Measurements from ENCODE around the gene DDX52.
"Not testable (repeated sequence)": the region's sequence is repeated elsewhere in the genome, so short reads cannot be mapped to it uniquely, and the experiment has no call there.

The DDX52 gene

DNA sequence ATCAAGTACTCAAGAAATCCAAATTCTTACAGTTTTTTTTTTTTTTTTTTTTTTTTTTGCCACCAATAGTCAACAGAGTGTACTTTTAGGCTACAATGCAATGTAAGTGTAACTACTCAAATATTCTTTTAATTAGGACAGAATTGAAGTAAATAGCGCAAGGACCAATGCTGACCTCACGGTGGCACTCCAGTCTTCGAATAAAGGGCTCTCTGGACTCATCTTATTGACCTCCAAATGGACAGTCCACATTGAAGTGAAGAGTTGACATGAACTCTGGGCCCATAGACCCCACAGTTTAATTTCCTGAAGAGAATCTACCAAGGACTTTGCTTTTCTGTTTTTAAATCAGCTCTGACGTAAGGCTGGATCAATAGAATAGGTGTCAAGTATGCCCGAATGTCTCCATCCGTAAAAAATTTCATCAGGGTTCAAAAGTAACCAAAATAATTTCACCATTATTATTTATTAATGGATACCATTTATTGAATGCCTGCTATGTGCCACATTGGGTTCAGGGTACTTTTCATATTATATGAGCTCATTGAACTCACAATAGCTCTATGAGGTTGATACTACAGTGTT is 7.3 kb upstream of the DDX52 start:
- no peak for DNase-seq (ENCODE audit: low read depth)

DNA sequence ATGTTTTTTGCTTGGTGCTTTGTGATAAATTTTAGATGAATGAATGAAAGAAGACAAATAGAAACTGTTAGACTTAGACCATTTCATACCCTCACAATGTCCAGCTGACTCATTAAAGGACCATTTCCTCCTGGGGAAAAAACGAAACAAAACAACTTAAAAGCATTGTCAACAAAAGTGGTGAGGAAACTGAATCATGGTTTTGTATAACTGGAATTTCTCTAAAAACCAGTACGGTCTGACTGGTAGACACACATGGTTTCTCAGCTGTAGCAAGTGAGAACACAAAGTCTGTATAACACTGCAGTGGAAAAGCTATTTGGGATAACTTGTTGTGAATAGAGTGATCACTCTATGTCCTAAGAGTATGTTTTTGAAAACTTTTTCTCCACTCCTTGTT is 5.3 kb upstream of the DDX52 start:
- DNase-seq (ENCODE audit: low read depth): no peak

DNA sequence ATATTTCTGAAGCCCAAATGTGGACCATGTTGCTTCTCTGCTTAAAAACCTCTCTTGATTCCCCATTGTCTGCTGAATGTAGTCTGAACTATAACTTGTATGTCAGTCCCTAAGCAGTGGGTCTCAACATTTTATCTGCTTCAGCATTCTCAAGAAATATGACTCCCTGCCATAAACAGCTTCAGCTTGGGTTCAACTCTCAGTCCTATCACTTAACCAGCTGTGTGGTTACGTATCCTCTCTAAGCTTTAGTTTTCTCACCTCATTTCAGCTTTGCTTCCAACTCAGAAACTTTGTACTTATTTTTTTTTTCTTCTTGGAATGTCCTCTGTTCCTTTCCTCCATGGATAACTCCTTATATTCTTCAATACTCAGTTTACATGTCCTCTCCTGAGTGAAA is 4.6 kb upstream of the DDX52 start:
- no peak for DNase-seq (ENCODE audit: low read depth)

DNA sequence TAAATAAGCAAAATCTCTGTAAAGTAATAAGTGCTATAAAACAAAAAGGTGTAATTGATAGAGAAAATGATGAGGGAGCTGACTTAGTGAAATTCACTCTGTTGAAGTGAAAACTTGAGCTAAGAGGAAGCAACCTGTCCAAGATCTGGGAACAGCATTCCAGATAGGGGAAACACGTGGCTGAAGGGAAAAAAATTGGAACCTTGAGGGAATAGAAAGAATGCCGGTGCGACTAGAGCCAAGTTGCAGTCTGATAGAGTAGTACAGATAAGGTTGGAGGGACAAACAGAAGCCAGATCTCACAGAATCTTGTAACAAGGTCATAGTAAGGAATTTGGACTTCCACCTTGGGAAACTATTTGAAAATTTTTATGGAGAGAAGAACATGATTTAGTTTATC is 623 bp upstream of the DDX52 start:
- DNase-seq (ENCODE audit: low read depth): no peak

DNA sequence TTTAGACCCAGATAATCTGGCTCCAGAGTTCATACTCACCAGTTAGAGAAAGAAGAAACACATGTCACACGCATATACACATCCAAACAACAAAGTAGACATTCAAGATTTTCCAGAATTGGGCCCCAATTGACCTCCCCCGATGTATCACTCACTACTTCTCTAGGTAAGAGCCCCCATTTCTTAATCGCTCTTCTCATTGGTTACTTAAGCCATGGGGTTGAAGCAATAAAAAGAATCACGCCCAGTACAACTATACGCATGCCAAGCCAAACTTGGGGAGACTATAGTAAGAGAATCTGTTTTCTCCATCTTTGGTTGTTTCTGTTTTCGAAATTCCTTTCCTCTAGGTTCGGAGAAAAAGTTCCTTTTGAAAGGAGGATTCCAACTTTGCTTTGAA is 565 bp downstream of the DDX52 start:
- DNase-seq (ENCODE audit: low read depth): no peak

DNA sequence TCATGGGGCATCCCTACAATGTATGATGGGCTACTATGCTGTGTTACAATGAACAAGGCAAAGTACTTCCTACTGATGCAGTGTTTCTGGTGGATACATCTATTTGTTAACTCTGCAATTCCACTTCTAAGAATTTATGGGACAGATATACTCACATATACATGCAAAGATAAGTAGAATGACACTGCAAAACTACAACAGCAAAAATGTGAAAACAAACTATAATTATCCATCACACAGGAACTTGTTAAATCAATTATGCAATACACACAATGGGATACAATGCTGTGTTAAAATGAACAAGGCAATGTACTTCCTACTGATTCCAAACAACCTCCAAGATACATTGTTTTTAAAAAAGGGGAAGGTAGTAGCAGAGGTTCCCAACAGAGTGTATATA is 3.2 kb downstream of the DDX52 start:
- DNase-seq (ENCODE audit: low read depth): no peak

DNA sequence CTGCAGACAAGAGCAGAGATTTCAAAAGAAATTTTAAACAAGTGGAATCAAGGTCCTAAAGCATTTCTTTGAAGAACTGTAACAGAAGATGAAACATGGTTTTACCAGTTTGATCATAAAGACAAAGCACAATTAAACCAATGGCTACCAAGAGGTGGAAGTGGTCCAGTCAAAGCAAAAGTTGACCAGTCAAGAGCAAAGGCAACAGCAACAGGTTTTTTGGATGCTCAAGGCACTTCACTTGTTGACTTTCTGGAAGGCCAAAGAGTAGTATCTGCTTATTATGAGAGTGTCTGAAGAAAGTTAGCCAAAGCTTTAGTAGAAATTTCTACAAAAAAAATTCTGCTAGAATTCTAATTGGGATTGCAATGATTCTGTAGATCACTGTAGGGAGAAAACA is 5.3 kb downstream of the DDX52 start:
- DNase-seq (ENCODE audit: low read depth): no peak

DNA sequence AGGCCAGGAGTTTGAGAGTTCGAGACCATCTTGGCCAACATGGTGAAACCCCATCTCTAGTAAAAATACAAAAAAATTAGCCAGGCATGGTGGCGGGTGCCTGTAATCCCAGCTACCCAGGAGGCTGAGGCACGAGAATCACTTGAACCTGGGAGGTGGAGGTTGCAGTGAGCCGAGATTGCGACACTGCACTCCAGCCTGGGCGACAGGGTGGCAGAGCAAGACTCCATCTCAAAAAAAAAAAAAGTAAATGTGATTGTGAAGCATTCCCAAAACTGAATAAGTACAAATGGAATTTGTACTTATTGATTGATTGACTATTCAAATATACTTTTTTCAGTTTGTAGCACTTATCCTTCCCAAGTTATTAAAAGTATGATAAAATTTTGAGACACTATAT is 26.8 kb downstream of the DDX52 start:
- not testable (repeated sequence) for DNase-seq (ENCODE audit: low read depth)

DNA sequence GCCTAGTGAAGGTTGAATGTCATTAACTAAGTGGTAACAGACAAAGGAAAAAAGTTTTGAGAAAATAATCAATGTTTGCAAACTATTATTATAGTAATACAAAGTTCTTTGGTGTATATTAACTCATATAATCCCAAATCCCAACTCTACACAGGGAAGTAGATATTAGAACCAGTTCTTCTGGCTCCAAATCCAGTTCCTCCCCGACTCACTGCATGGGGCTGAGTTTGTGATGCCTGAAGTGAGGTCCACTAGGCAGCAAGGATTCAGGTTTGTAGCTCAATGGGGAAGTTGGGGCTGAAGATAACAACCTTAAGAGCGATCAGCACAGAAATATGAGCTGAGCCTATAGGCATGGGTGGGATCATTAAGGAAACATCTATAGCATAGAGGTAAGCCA is 28.4 kb downstream of the DDX52 start:
- no peak for DNase-seq (ENCODE audit: low read depth)

DNA sequence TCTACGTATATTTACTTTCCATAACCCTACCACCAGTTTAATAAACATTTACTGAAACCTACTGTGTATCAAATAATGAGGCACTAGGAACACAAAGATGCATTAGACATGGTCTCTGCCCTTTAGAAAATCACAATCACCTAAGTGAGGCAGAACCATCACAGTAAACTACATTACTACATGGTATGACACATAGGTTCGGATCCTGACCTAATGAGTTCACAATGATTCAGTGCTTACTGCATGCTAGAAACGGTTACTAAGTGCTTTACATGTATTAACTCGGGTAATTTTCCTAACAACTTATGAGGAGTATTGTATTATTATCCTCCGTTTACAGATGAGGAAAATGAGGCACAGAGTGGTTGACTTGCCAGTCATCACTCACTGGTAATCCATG is 28.9 kb downstream of the DDX52 start:
- no peak for DNase-seq (ENCODE audit: low read depth)

DNA sequence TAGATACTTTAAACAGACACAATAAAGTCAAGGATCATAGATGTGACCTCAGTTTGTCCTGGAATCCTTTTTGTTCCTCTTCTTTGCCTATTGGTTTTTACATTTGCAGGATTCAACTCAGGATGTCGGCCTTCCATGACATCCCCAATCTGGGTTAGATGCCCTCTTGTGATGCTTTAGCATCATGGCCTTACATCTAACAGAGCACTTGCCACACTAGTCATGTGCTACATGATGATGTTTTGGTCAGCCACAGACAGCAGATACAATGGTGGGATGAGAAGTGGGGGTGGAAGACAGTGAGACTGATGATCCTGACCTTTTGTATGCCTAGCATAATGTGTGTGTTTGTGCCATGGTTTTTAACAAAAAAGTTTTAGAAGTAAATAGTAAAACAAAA is 32.3 kb downstream of the DDX52 start:
- no peak for DNase-seq (ENCODE audit: low read depth)

DNA sequence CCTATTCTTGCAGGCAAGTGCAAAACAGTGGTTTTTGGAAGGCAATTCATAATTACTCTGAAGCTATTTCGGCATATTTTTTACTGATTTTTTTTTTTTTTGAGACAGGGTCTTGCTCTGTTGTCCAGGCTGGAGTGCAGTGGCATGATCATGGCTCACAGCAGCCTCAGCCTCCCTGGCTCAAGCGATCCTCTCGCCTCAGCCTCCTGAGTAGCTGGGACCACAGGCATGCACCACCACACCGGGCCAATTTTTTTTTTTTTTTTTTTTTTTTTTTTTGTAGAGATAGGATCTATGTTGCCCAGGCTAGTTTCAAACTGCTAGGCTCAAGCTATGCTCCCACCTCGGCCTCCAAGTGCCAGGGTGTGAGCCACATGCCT is 33.2 kb downstream of the DDX52 start:
- DNase-seq (ENCODE audit: low read depth): not testable (repeated sequence)

DNA sequence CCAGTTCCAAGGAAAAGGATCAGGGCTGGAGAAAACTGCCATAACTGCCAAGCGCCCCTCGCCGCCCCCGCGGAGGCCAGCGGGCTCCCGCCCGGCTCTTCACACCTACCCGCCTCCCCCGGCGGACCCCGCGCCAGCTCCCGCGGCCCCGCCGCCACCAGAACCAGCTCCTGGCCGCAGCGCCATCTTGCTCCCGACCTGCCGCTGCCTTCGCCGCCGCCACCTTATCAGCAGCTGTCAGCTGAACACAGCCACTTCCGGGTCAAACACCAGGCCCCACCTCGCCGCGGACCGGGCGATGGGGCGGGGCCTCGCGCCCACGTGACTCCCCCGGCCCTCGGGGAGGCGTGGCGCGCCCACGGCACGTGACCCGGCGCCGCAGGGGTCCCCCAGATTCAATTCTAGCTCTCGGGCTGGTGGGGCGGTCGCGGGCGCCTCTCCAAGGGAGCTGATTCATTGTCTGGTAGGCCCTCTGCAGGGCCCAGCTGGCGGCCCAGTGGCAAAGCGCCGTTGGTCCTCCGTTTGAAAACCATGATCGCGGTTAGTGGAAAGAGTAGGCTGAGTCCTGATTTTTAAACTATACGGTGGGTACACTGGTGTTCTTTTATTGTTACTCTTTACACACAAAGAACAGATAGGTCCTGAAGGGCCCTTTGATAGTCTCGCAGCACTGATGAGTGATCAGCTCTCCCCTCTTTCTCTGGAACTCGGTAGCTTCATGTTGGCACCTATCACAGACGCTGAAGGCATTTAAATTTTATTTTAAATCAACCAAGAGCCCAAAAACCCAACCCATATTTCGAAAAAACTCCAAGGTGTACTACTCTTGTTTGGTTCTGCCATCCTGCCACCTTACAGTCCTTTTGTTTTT is 33.8 kb downstream of the DDX52 start, which contains the start of gene SYNRG:
SYNRG (minus strand) TSS at position 249 of the 871 bp plus-strand sequence; CDS start at position 186, 63 bp downstream.
- DNase-seq (ENCODE audit: low read depth): peak; percentile 95

DNA sequence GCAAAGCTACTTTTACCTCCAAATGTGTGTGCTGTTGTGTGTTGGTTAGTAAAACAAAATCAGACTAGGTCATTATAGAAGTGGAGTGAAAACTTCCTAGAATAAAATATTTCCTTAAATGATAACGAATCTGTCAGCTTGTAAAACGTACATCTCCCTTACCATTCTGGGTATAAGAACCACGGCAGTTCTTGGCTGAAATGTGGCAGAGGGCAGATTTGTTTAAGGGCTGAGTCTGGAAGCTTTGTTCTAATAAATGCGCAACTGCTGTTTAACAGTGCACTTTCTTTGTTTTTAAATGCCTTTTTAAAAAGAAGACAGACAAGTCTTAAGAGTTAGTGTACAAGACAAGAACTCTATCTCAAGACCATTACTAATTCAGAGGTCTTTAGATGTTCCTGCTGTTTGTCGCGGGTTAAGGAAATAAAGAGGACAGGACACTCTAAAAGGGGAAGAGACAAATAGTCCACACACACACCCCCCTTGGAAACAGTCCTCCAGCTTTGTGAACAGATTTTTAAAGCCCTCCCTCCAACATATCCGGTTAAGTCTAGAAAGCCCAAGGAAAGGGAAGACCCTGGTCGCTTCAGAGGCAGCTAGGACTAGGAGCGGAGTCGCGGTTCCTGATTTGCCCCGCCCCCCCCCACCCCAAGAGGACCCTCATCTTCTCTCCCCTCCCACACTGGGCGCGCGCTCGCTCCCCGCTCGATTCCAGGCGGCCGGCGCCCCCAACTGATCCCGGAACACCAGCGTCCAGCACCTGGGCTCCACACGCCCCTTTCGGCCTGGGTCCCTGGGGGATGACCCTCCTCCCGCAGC is 34.7 kb downstream of the DDX52 start:
- DNase-seq (ENCODE audit: low read depth): peak; percentile 2

DNA sequence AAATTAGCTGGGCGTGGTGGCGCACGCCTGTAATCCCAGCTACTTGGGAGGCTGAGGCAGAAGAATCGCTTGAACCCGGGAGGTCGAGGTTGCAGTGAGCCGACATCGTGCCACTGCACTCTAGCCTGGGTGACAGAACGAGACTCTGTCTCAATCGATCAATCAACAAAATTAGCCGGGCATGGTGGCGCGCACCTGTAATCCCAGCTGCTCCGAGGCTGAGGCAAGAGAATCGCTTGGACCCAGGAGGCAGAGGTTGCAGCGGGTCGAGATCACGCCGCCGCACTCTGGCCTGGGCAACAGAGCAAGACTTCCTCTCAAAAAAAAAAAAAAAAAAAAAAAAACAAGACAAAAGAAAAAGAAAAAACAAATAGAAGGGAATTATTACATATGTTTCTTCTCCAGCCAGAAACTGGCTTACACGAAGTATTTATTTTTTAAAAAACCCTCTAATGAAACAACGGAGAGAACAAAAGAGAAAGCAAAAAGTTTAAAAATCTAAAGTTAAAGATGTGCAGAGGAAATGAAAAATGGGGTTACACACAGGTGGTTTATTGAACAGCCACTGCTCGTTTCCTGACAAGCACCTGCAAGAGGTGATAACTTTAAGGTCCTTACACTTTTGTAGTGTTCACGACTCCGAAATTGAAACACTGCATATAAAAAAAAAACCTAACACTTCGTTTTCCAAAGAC is 35.5 kb downstream of the DDX52 start:
- peak; percentile 1 for DNase-seq (ENCODE audit: low read depth)

DNA sequence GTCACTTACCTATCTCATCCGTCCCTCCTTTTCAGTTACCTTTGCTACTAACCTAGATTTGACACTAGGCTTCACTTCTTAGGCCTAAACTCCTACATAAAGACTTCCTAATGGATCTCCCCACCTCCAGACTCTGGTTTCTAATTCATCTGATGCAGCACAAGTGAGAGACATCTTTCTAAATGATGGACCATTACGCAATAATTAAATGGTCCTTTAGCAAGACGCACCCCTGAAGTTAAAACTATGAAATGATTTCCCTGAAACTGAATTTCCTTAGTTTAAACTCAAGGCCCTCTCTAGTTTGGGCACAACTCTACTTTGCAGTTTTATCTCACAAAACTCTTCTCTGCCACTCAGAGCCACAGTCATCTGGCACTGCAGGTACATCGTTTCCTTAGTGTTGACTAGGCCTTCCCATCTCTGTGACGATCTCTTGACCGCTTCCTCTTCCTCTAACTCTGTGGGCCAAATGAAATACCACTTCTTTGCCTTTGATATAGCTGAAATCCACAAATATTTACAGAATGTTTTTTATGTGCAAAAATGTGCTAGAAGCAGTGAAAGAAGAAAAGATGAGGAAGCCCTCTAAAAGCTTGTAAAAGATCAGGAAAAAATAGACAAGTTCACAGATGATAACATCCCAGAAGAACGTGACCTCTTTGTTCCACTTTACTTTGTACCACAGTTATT is 37.3 kb downstream of the DDX52 start:
- DNase-seq (ENCODE audit: low read depth): peak; percentile 17

DNA sequence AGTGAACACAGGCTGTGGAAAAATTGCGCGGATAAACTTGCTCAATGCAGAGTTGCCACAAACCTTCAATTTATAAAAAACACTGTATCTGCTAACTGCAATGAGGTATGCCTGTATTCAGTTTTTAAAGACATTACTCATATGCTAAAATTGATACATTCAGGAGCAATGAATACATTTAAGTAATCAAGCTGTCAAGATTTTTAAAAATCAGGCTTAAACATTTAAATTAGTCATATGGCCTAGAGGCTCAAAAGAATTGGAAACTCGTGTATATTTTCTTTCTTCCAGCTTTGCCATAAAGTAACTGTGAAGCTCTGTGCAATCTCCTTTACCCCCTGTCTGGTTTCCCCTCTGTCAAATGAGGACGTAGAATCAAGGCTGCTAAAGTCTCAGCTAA is 38.2 kb downstream of the DDX52 start:
- DNase-seq (ENCODE audit: low read depth): no peak

DNA sequence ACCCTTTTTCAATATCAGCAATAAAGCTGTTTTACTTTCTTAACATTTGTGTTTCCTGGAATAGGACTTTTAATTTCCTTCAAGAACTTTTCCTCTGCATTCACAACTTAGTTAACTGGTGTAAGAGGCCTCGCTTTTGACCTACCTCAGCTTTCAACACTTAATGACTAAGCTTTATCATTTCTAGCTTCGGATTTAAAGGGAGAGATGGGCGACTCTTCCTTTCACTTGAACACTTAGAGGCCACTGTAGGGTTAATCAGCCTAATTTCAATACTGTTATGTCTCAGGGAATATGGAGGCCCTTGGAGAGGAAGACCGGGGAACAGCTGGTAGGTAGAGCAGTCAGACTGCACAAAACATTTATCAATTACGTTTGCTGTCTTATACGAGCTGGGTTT is 38.7 kb downstream of the DDX52 start:
- DNase-seq (ENCODE audit: low read depth): no peak

DNA sequence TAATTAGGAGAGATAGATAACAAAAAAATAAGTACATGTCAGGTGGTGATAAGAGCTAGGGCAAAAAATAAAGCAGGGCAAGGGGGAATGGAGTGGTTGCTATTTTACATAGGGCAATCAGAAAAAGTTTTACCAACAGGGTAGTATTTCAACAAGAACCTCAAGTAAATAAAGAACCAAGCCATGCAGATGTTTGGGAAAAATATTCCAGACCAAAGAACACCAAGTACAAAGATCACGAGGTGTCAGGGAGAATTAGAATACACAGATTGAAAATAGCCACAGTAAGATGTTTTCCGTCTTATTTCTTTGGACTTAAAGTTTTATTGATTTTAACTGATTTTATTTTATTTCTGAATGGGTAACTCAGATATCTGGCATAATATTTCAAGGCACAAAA is 45.1 kb downstream of the DDX52 start:
- no peak for DNase-seq (ENCODE audit: low read depth)

DNA sequence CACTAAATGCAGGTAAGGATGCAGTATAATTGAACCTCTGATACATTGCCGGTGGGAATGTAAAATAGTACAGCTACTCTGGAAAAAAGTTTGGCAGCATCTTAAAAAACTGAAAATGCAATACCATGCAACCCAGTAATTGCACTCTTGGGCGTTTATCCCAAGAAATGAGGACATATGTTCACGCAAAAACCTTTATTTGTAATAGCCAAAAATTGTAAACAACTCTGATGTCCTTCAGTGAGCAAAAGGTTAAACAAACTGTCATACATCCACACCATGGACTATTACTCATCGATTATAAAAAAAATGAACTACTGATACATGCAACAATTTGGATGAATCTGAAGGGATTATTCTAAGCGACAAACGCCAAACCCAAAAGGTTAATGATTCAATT is 51.0 kb downstream of the DDX52 start:
- no peak for DNase-seq (ENCODE audit: low read depth)

DNA sequence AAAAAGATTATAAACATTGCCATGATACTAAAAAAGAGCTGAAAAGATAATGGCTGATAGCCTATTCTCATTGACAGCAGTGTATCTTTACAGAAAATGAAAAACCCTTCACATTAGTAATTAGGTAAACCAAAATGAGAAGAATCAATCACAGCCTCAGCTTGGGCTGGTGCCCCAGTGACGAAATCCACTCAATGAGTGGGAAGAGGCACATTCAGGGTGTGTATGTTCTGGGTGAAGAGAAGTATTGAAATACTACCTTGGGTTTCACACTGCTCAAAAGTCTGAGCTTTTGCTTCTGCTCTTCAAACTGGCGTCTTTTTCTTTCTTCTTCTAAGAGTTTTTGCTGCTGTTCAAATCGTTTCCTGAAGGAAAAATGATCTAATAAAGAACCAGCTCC is 58.2 kb downstream of the DDX52 start:
- no peak for DNase-seq (ENCODE audit: low read depth)

DNA sequence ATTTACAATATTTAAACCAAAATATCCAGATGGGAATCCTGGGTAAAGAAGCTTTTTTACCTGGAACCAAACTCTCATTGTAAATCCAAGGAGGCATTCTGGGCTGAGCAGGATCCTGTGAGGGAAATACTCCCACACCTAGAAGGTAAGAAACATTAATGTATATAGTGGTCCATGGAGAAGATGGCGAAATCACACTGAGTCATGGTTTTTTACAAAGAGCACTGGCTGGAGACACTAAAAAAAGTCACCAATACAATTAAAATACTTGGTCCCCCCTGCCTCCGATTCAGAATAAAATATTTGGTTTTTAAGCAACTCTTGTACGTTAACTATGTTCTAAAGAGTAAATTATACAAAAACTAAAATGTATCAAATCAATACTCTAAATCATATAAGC is 67.0 kb downstream of the DDX52 start:
- DNase-seq (ENCODE audit: low read depth): no peak
